Fibroblast of the aortic adventitia (primary cell): ENCODE data around the gene STARD5. TPM values are rescaled to one million over a fixed set of nuclear protein-coding genes. Genes with fewer than 3 reads are reported as not detected.

ENCODE experiments used
- DNase-seq: peaks from one replicate; pipeline ENCODE4 v3.0.0-alpha.2; 2010; ENCODE audit warnings: low read depth
- H3K4me3 ChIP-seq: 2 replicates; pipeline ENCODE4 v1.5.1; 2011; ENCODE audit warnings: low read depth, mild to moderate bottlenecking, control low read depth, low read length, moderate library complexity
- total RNA-seq: library from RNA; depleted of rRNA; stranded (reverse); fragments of >200 nt; gene quantifications from 2 replicates; pipeline ENCODE4 v1.2.3, GENCODE V29; 2012; ENCODE audit warnings: low replicate concordance
- TF ChIP-seq, protein P1 (sequence below): IDR thresholded peaks from 2 replicates; pipeline ENCODE4 v1.5.1; 2011; ENCODE audit warnings: mild to moderate bottlenecking, low read length, control low read depth, inconsistent platforms; ENCODE audit not compliant: insufficient read depth

The STARD5 gene
- total RNA-seq, 1 donor, result 6.1 TPM

DNA sequence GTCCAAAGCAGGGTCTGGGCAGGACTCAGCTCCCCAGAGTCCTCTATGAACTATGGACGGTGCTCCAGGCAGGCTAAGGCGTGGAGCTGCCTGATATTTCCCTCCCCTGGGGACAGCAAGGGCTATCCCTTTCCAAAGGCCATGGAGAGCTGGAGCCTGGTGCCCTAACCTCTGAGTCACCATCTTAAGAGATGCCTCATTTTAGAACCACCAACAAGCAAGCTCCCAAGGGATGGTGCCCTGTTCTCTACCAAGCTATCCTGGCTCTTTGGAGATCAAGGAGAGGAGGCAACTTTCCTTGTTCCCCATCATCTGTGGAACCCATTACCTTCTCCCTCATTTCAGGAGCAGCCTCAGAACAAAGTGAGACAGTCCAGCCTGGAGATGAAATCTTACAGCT, 15.7 kb downstream of the STARD5 start:
- TF ChIP-seq, protein P1, sequence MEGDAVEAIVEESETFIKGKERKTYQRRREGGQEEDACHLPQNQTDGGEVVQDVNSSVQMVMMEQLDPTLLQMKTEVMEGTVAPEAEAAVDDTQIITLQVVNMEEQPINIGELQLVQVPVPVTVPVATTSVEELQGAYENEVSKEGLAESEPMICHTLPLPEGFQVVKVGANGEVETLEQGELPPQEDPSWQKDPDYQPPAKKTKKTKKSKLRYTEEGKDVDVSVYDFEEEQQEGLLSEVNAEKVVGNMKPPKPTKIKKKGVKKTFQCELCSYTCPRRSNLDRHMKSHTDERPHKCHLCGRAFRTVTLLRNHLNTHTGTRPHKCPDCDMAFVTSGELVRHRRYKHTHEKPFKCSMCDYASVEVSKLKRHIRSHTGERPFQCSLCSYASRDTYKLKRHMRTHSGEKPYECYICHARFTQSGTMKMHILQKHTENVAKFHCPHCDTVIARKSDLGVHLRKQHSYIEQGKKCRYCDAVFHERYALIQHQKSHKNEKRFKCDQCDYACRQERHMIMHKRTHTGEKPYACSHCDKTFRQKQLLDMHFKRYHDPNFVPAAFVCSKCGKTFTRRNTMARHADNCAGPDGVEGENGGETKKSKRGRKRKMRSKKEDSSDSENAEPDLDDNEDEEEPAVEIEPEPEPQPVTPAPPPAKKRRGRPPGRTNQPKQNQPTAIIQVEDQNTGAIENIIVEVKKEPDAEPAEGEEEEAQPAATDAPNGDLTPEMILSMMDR, result no peak
- no peak overlapping the region for H3K4me3 ChIP-seq
- DNase-seq, result no peak

DNA sequence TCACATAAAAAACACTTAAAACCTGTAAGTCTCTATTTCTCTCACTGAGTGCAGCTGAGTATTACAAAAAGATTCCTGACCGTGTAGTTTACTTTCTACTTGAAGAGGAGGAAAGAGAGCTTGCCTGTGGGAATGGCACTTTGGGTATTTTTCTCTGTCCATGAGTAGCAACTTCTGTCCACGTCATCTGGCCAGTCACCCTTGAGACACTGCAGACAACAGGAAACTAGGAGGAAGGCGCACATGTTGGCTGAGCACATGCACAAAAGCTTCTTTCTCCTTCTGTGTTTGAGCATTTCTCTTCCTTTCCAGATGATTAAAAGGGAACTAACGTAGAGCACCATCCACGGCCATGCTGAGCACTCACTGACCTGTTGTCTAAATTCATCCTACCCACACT, 19.7 kb downstream of the STARD5 start:
- H3K4me3 ChIP-seq, result no peak overlapping the region
- peak; percentile 39 for DNase-seq
- TF ChIP-seq, protein P1, result no peak

DNA sequence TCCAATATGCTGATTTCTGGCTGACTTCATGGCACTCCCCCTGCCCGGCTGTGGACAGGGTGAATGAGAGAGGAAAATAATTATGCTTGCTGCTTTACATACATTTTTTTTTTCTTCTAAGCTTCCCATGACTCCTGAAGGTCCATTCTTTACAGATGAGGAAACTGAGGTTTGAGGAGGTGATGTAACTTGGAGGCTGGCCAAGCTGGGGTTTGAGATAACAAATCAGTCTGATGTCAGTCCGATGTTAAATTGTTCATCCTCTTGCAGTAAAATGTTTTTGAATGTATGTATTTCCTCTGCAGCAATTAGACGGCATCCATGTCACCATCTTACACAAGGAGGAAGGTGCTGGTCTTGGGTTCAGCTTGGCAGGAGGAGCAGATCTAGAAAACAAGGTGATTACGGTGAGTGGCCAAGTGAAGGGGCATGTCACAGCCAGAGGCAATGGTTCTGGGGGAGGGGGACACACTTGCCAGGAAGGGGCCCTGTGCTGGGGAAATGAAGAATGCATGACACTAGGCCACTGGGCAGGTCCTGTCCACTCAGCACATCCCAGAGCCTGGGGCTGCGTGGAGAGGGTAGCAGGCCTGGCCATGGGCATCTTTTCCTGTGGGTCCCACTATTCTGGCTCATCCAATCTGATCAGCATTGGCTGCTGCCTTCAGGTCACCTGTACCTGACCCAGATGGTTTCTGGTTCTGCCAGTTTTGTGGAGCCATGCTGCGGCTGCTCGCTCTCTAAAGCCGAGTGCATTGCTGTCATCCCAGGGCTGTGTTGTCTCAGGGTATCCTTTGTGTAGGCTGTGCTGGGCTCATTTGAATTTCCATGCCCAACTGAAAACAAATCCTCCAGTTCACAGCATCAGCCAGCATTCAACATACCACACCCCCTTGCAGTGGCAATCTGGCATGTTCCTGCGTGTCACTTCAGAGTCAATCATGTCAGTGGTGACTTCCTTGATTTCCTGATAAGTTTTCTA, 20.4 kb downstream of the STARD5 start:
- DNase-seq, result no peak
- H3K4me3 ChIP-seq, result no peak overlapping the region
- TF ChIP-seq, protein P1, result no peak

DNA sequence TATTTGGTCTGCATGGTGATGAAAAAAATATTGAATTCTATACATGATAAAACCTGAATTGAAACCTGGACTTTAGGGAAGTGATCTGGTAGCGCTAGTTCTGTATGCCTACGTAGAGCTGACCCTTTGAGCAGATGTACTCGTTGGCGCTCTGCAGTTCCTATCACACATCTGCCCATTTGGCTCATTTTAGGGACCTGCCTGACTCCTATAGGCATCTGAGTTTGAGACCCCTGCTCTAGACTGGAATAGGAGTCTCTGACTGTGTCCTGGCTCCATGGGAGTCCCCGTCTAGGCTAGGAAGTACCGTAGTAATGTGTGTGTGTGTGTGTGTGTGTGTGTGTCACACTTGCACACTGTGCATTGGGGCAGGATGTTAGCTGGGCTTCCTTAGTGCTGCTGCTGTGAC, 21.2 kb downstream of the STARD5 start:
- DNase-seq, result no peak
- TF ChIP-seq, protein P1, result no peak

DNA sequence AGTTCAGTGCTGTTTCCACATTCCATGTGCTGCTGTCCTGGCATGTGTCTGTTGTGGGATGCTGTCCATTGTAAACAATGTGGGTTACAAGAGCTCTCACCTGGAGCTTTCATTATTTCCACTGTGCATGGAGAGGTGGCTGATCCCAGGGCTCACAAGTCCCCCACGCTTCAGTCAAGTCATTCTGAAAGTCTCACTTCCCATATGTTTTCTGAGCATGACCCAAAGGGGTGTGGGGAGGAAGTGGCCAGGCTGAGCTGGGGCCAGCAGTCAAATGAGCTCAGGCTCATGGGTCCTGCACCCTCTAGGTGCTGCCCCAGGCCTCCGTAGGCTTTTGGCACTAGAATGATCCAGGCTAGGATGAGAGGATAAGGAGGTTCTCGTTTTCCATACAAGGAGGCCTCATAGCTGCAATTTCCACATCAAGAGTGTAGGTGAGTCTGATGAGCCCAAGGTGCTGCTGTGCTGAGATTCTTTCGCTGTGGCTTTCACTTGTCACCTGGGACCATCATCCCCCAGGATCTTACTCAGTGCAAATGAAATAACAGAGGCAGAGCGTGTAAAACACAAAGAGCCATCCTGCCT, 22.0 kb downstream of the STARD5 start:
- no peak for DNase-seq
- no peak overlapping the region for H3K4me3 ChIP-seq
- TF ChIP-seq, protein P1, result no peak

More for the DNA sequence above, 21.2 kb downstream of the STARD5 start:
- no peak overlapping the region for H3K4me3 ChIP-seq

DNA sequence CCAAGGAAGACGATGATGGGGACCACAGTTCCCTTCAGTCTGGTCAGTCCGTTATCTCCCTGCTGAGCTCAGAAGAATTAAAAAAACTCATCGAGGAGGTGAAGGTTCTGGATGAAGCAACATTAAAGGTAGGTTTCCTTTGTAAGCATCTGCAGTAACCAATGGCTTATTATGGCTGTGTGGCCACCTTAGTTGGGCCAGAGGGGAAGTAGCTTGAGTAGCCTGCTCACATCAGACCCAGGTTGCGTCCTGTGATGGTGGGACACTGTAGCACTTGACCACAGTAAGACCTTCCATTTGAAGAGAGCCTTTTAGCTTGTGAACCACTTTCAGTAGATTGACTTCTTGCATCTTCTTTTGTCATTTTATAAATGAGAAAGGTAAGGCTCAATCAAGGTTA, 22.6 kb downstream of the STARD5 start:
- DNase-seq, result no peak
- no peak overlapping the region for H3K4me3 ChIP-seq
- TF ChIP-seq, protein P1, result no peak
